HepG2 (cell line): Measurements from ENCODE around the gene SAMD5. TPM values are rescaled to one million over a fixed set of nuclear protein-coding genes. Genes with fewer than 3 reads are reported as not detected.

Source experiments
- HDAC2 ChIP-seq: sonication (generic); formaldehyde crosslinking; IDR thresholded peaks from 2 replicates; pipeline ENCODE4 v1.4.0; 2020; ENCODE audit warnings: missing genetic modification reagents
- SCMH1 ChIP-seq: sonication (generic); formaldehyde crosslinking; IDR thresholded peaks from 2 replicates; pipeline ENCODE4 v1.9.0; 2021; ENCODE audit warnings: missing genetic modification reagents, mild to moderate bottlenecking, borderline replicate concordance
- ZSCAN9 ChIP-seq: IDR thresholded peaks from 2 replicates; pipeline ENCODE4 v1.6.1; 2016; ENCODE audit warnings: borderline replicate concordance
- polyA plus RNA-seq, 8 experiments: library from polyadenylated mRNA; depleted of rRNA in 3 of 8; stranded (reverse) in 7 of 8; unstranded in 1 of 8; fragments of >200 nt; fragmentation: Illumina TruSeq in 4 of 8; extraction: Trizol in 4 of 8; gene quantifications; 2 replicates each; pipeline versions ENCODE4 v1.2.1 to v1.2.3, GENCODE V29; 2011 to 2016; ENCODE audit warnings: low read depth in 4 of 8, missing spikeins in 1 of 8, mixed read lengths in 1 of 8; ENCODE audit not compliant: insufficient read depth in 1 of 8
- total RNA-seq, 5 experiments: library from RNA; depleted of rRNA; stranded (reverse); fragments of >200 nt; fragmentation: Illumina TruSeq; extraction: Trizol; gene quantifications; 2 replicates each; pipeline ENCODE4 v1.2.3, GENCODE V29; 2016; ENCODE audit warnings: low read depth in 1 of 5
- TF ChIP-seq, protein P1 (sequence below): sonication (generic); formaldehyde crosslinking; IDR thresholded peaks from 2 replicates; pipeline ENCODE4 v1.5.1; 2020; ENCODE audit warnings: mild to moderate bottlenecking, missing genetic modification reagents, borderline replicate concordance
- TF ChIP-seq, protein P2 (sequence below): sonication (generic); formaldehyde crosslinking; IDR thresholded peaks from 2 replicates; pipeline ENCODE4 v1.5.1; 2020; ENCODE audit warnings: mild to moderate bottlenecking, missing genetic modification reagents, borderline replicate concordance
- TF ChIP-seq, protein P3 (sequence below): sonication (generic); formaldehyde crosslinking; IDR thresholded peaks from 2 replicates; pipeline ENCODE4 v1.8.0; 2023; ENCODE audit warnings: mild to moderate bottlenecking, missing genetic modification reagents

SAMD5 gene
- total and polyA plus RNA-seq, 2 of the 13 experiments (the other 11 are each of a cell fraction or from before 2014, with no cell fraction given) = 0.02 to 0.07 TPM

DNA sequence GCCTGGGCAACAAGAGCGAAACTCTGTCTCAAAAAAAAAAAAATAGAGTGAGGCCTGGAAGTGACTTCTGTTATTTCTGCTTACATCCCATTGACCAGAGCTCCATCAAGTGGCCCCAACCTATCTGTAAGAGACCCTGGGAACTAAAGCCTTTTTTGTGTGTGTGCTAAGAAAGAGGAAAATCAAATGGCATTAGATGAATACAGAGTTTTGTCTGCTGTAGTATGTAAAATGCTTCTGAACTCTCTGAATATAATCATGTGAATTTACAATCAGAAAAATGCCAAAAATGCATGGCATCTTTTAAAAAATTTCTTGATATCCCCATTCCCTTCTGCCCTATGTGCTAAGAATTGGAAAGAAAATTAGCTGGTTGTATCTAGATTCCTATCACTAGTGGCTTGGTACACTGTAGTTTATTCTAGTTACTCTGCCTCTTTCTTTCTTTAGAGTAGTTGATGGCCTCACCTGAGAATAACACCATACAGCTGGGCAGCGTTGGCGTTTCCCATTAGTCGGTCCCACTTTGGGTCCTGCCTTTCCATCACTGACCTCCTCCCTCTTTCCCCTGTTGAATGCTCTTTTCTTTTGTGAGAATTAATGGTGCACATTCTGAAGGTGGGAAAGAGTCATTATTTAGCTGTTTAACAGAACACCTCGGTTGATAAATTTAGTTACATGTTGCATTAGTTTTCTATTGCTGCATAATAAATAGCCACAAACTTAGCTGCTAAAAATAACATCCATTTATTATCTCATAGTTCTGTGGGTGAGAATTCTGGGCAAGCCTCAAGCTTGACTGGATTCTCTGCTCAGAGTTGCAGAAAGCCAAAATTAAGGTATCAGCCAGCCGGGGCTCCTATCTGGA lies 38.2 kb downstream of the SAMD5 start (continued):
- TF ChIP-seq, protein P1, sequence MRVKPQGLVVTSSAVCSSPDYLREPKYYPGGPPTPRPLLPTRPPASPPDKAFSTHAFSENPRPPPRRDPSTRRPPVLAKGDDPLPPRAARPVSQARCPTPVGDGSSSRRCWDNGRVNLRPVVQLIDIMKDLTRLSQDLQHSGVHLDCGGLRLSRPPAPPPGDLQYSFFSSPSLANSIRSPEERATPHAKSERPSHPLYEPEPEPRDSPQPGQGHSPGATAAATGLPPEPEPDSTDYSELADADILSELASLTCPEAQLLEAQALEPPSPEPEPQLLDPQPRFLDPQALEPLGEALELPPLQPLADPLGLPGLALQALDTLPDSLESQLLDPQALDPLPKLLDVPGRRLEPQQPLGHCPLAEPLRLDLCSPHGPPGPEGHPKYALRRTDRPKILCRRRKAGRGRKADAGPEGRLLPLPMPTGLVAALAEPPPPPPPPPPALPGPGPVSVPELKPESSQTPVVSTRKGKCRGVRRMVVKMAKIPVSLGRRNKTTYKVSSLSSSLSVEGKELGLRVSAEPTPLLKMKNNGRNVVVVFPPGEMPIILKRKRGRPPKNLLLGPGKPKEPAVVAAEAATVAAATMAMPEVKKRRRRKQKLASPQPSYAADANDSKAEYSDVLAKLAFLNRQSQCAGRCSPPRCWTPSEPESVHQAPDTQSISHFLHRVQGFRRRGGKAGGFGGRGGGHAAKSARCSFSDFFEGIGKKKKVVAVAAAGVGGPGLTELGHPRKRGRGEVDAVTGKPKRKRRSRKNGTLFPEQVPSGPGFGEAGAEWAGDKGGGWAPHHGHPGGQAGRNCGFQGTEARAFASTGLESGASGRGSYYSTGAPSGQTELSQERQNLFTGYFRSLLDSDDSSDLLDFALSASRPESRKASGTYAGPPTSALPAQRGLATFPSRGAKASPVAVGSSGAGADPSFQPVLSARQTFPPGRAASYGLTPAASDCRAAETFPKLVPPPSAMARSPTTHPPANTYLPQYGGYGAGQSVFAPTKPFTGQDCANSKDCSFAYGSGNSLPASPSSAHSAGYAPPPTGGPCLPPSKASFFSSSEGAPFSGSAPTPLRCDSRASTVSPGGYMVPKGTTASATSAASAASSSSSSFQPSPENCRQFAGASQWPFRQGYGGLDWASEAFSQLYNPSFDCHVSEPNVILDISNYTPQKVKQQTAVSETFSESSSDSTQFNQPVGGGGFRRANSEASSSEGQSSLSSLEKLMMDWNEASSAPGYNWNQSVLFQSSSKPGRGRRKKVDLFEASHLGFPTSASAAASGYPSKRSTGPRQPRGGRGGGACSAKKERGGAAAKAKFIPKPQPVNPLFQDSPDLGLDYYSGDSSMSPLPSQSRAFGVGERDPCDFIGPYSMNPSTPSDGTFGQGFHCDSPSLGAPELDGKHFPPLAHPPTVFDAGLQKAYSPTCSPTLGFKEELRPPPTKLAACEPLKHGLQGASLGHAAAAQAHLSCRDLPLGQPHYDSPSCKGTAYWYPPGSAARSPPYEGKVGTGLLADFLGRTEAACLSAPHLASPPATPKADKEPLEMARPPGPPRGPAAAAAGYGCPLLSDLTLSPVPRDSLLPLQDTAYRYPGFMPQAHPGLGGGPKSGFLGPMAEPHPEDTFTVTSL (CRISPR knock-in tag) = no peak
- TF ChIP-seq SCMH1 (no peak), HDAC2 (CRISPR knock-in tag) (no peak), ZSCAN9 (CRISPR knock-in tag) (no peak)
- TF ChIP-seq, protein P2, sequence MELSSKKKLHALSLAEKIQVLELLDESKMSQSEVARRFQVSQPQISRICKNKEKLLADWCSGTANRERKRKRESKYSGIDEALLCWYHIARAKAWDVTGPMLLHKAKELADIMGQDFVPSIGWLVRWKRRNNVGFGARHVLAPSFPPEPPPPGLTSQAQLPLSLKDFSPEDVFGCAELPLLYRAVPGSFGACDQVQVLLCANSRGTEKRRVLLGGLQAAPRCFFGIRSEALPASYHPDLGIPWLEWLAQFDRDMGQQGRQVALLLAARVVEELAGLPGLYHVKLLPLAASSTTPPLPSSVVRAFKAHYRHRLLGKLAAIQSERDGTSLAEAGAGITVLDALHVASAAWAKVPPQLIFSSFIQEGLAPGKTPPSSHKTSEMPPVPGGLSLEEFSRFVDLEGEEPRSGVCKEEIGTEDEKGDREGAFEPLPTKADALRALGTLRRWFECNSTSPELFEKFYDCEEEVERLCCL = no peak
- TF ChIP-seq, protein P3, sequence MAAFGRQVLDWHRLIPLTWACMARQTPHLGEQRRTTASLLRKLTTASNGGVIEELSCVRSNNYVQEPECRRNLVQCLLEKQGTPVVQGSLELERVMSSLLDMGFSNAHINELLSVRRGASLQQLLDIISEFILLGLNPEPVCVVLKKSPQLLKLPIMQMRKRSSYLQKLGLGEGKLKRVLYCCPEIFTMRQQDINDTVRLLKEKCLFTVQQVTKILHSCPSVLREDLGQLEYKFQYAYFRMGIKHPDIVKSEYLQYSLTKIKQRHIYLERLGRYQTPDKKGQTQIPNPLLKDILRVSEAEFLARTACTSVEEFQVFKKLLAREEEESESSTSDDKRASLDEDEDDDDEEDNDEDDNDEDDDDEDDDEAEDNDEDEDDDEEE = no peak
- TF ChIP-seq, all 625 proteins: peak for 0
